ENCODE data around the gene GLRX. TPM values are rescaled to one million over a fixed set of nuclear protein-coding genes. Genes with fewer than 3 reads are reported as not detected.

The GLRX gene
- total and polyA plus RNA-seq, 2 of the 13 experiments (the other 11 are each of a cell fraction or from before 2014, with no cell fraction given): 63.8 to 499 TPM

DNA sequence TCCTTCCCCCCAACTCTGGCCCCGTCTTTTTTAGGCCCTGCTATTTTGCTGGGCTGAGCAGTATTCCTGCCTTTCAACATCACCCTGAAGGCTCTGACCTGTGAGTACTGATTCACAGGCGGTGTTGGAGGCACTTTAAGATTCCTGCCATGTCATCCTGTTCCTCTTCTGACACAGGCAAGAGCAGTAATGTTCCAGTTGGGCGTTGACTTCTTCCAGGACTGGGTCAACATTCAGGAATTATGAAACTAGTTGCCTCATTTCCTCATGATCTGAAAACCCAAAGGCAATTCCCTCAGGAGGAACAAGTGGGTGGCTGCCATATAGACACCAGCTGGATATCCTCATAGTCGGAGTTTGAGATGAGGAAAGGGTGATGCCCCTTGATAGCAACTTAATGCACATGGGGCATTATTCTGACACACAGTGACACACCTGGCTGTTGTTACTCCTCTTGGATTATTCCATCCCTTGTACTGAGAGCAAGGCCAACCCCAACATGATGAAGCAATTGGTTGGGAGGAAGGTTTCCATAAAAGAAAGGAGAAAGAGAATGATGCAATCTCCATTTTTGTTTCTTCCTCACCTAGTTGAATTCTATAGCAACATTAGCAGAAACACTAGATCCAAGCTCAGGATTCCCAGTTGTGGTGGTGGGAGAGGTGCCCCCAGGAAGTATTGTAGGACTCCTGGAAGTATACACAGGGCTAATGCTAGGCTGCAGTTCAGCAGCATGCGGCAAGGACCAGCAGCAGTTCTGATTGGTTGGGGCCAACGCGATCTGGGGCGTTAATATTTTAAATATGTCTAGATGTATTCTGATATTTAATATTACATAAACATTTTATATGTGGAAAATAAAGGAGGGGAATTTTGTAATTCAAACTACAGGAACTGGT lies 19.6 kb upstream of the GLRX start (continued):
- TF ChIP-seq, protein P1, sequence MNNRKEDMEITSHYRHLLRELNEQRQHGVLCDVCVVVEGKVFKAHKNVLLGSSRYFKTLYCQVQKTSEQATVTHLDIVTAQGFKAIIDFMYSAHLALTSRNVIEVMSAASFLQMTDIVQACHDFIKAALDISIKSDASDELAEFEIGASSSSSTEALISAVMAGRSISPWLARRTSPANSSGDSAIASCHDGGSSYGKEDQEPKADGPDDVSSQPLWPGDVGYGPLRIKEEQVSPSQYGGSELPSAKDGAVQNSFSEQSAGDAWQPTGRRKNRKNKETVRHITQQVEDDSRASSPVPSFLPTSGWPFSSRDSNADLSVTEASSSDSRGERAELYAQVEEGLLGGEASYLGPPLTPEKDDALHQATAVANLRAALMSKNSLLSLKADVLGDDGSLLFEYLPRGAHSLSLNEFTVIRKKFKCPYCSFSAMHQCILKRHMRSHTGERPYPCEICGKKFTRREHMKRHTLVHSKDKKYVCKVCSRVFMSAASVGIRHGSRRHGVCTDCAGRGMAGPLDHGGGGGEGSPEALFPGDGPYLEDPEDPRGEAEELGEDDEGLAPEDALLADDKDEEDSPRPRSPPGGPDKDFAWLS (CRISPR knock-in tag; IDR thresholded peaks at IDR 0.05; ENCODE audit: borderline replicate concordance): no peak
- TF ChIP-seq ERF (CRISPR knock-in tag; IDR thresholded peaks at IDR 0.05) (no peak), RFX1 (IDR thresholded peaks at IDR 0.05) (no peak), FOXA1 (IDR thresholded peaks at IDR 0.05) (no peak), FOXA1 (CRISPR knock-in tag; IDR thresholded peaks at IDR 0.05) (peak; percentile 10; the same call in 1 of the 2 replicates), ZNF292 (CRISPR knock-in tag; IDR thresholded peaks at IDR 0.05; ENCODE audit: borderline replicate concordance, low read depth) (no peak)
- TF ChIP-seq, protein P2, sequence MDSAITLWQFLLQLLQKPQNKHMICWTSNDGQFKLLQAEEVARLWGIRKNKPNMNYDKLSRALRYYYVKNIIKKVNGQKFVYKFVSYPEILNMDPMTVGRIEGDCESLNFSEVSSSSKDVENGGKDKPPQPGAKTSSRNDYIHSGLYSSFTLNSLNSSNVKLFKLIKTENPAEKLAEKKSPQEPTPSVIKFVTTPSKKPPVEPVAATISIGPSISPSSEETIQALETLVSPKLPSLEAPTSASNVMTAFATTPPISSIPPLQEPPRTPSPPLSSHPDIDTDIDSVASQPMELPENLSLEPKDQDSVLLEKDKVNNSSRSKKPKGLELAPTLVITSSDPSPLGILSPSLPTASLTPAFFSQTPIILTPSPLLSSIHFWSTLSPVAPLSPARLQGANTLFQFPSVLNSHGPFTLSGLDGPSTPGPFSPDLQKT (CRISPR knock-in tag; IDR thresholded peaks at IDR 0.05; ENCODE audit: borderline replicate concordance): no peak
- TF ChIP-seq, protein P3, sequence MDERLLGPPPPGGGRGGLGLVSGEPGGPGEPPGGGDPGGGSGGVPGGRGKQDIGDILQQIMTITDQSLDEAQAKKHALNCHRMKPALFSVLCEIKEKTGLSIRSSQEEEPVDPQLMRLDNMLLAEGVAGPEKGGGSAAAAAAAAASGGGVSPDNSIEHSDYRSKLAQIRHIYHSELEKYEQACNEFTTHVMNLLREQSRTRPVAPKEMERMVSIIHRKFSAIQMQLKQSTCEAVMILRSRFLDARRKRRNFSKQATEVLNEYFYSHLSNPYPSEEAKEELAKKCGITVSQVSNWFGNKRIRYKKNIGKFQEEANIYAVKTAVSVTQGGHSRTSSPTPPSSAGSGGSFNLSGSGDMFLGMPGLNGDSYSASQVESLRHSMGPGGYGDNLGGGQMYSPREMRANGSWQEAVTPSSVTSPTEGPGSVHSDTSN (CRISPR knock-in tag; IDR thresholded peaks at IDR 0.05): no peak

Measured in HepG2 (cell line).